ENCODE results near the gene OGFOD2.

DNA sequence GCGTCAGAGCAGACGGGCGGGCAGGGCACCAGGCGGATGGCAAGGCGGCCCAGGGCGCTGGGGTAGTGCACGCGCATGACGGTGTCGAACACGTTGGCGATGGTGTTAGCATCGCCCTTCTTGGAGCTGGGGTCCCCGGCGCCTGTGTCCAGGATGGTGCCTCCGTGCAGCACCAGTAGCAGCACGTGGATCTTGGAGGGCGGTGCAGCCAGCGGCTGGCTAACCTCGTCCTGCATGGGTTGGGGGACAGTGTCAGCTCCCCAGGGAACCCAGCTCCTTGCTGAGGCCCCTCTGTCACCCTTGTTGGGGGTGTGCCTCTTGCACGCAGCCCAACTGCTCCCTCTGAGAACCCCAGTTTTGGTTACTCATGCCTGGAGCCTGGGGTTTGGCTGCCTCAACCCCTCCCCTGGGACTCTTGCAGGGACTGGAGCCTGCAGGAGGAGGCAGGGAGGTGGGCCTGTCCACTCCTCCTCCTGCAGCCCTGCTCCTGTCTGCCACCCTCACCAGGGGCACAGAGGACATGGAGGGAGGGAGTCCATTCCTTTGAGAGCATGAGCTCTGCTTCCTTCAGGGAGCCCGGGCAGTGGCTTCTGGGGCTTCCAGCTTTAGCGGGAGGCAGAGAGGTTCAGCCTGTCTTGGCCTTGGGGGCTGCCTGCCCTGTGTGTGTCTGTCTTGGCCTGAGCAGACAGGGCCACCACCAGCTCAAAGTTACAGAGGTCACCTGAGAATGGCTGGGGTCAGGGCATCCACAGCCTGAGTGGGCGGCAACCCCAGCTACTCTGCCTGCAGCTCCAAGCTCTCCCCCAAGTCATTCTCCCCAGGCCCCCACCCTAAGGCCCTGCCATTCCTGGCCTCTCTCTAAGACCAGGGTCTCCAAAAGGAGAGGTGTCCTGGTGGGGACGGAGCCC lies 22.6 kb downstream of the OGFOD2 start:
- TF ChIP-seq, protein P1, sequence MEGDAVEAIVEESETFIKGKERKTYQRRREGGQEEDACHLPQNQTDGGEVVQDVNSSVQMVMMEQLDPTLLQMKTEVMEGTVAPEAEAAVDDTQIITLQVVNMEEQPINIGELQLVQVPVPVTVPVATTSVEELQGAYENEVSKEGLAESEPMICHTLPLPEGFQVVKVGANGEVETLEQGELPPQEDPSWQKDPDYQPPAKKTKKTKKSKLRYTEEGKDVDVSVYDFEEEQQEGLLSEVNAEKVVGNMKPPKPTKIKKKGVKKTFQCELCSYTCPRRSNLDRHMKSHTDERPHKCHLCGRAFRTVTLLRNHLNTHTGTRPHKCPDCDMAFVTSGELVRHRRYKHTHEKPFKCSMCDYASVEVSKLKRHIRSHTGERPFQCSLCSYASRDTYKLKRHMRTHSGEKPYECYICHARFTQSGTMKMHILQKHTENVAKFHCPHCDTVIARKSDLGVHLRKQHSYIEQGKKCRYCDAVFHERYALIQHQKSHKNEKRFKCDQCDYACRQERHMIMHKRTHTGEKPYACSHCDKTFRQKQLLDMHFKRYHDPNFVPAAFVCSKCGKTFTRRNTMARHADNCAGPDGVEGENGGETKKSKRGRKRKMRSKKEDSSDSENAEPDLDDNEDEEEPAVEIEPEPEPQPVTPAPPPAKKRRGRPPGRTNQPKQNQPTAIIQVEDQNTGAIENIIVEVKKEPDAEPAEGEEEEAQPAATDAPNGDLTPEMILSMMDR (conservative IDR thresholded peaks at IDR 0.05; ENCODE audit: low read length), result no peak
- TF ChIP-seq EZH2phosphoT487 (IDR thresholded peaks at IDR 0.05; ENCODE audit: borderline replicate concordance, low read depth, low read length), result no peak
